ENCODE results near the gene THTPA. TPM values are rescaled to one million over a fixed set of nuclear protein-coding genes. Genes with fewer than 3 reads are reported as not detected.

The THTPA gene
- total RNA-seq, 1 experiment from 2014 or later = 4.1 TPM

DNA sequence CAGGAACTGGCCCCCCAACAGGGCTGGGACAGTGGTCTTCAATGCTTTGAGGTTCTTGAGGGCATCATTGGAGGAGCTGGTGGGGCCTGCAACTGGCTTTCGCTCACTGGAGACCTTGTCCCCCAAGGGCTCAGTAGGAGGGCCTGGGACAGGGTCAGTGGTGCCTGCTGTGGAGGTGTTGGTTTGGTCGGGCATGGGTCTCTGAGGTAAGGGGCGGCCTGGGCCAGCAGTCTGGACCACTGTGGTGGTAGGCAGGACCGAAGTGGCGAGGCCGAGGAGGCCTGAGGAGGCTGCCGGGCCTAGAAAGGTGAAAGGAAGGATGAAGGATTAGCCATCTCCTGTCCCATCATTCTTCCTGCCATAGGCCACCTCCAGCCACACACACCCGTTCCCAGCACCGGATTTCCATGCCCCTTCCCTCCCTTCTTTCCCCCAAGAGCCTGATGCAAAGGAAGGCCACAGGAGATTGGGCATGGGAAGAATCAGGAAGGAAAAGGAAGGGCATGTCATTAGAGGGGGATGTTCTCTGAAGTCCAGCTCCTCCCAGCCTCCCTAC, 33.4 kb upstream of the THTPA start:
- H3K27me3 ChIP-seq (ENCODE audit: insufficient read depth, low read depth) = no peaks in the 10 kb centered on the region
- CTCF ChIA-PET = no interaction called here
- intact Hi-C loops (cut with micrococcal nuclease; ENCODE audit: unreplicated experiment) = no loop called here
- no peaks in the 10 kb centered on the region for H3K79me2 ChIP-seq (ENCODE audit: low read depth)
- POLR2A ChIA-PET (ENCODE audit: unreplicated experiment) = no interaction called here
- H3K36me3 ChIP-seq (ENCODE audit: low read depth) = no peaks in the 10 kb centered on the region
- no peak overlapping the region for H3K27ac ChIP-seq
- no peaks in the 10 kb centered on the region for H3K9me2 ChIP-seq (ENCODE audit: insufficient read depth)
- H3K4me2 ChIP-seq = no peak overlapping the region
- H4K20me1 ChIP-seq (ENCODE audit: insufficient read depth) = no peaks in the 10 kb centered on the region
- TF ChIP-seq EZH2 (IDR thresholded peaks at IDR 0.05; ENCODE audit: low read depth) = no peak
- TF ChIP-seq, protein P1, sequence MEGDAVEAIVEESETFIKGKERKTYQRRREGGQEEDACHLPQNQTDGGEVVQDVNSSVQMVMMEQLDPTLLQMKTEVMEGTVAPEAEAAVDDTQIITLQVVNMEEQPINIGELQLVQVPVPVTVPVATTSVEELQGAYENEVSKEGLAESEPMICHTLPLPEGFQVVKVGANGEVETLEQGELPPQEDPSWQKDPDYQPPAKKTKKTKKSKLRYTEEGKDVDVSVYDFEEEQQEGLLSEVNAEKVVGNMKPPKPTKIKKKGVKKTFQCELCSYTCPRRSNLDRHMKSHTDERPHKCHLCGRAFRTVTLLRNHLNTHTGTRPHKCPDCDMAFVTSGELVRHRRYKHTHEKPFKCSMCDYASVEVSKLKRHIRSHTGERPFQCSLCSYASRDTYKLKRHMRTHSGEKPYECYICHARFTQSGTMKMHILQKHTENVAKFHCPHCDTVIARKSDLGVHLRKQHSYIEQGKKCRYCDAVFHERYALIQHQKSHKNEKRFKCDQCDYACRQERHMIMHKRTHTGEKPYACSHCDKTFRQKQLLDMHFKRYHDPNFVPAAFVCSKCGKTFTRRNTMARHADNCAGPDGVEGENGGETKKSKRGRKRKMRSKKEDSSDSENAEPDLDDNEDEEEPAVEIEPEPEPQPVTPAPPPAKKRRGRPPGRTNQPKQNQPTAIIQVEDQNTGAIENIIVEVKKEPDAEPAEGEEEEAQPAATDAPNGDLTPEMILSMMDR (conservative IDR thresholded peaks at IDR 0.05) = no peak
- H2AFZ ChIP-seq = no peak overlapping the region
- no peaks in the 10 kb centered on the region for H3F3A ChIP-seq (ENCODE audit: insufficient read depth, low read depth)
- H3K4me3 ChIP-seq = no peak overlapping the region
- no peak for DNase-seq
- H3K9me3 ChIP-seq (ENCODE audit: insufficient read depth, low read depth) = no peaks in the 10 kb centered on the region
- no TSS peak for BruUV-seq (replicated peaks)
- H3K4me1 ChIP-seq (replicated peaks; ENCODE audit: insufficient read depth) = no peaks in the 10 kb centered on the region

DNA sequence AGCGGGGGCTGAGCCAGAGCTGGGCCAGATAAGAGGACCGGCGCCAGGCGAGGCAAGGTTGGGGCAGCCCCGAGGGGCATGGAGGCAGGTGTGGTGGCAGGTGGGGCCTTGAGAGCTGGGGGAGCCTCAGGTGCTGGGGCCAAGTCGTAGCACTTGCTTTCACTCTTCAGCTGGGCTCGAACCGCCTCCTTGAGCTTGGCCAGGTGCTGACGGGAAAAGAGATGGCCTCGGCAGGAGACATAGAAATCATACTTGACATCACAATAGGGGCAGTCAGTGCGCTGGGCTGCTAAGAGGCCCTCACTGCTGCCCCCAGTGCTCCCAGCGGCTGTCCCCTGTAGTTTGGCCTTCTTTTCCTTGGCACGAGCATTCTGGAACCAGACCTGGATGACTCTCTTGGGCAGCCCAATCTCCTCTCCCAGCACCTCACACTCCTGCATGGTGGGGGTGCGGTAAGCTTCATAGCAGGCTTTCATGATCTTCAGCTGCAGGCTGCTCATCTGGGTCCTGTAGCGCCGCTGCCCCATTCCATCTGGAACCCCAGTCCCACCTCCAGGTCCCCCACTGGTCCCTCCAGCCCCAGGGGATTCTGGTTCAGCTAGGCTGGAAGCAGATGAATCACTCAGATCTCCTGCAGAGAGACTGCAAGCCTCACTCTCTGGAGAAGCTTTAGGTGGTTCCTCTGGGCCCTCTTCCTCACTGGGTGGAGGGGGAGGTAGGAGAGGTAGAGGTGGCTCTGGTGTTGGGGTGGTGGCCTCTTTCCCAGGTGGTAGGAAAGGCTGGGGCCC, 32.6 kb upstream of the THTPA start:
- no peak for TF ChIP-seq EZH2 (IDR thresholded peaks at IDR 0.05; ENCODE audit: low read depth)
- TF ChIP-seq, protein P1 (conservative IDR thresholded peaks at IDR 0.05) = no peak
- BruUV-seq (replicated peaks) = no TSS peak
- H3K36me3 ChIP-seq (ENCODE audit: low read depth) = no peaks in the 10 kb centered on the region
- no peaks in the 10 kb centered on the region for H3K4me1 ChIP-seq (replicated peaks; ENCODE audit: insufficient read depth)
- POLR2A ChIA-PET (ENCODE audit: unreplicated experiment) = no interaction called here
- H2AFZ ChIP-seq = no peak overlapping the region
- no peaks in the 10 kb centered on the region for H3K79me2 ChIP-seq (ENCODE audit: low read depth)
- H3F3A ChIP-seq (ENCODE audit: insufficient read depth, low read depth) = no peaks in the 10 kb centered on the region
- H4K20me1 ChIP-seq (ENCODE audit: insufficient read depth) = no peaks in the 10 kb centered on the region
- H3K9me2 ChIP-seq (ENCODE audit: insufficient read depth) = no peaks in the 10 kb centered on the region
- no peak overlapping the region for H3K27ac ChIP-seq
- H3K9me3 ChIP-seq (ENCODE audit: insufficient read depth, low read depth) = no peaks in the 10 kb centered on the region
- CTCF ChIA-PET = no interaction called here
- H3K4me2 ChIP-seq = no peak overlapping the region
- intact Hi-C loops (cut with micrococcal nuclease; ENCODE audit: unreplicated experiment) = no loop called here
- H3K27me3 ChIP-seq (ENCODE audit: insufficient read depth, low read depth) = no peaks in the 10 kb centered on the region
- no peak overlapping the region for H3K4me3 ChIP-seq
- no peak for DNase-seq

DNA sequence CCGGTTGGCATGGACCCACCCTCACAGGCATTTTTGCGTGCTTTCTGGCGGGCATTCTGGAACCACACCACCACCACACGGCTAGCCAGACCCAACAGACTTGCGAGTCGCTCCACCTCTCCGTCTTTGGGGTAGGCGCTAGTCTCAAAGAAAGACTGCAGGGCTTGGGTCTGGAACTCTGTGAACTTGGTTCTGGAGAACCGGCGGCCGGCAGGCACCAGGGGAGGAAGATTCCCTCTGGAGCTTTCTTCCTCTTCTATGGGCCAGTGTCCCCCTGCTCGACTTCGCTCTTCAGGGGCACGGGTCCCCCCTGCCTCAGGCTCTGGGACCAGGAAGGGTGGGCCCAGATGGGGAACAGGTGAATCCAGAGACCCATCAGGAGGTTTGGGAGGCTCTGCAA, 31.1 kb upstream of the THTPA start:
- POLR2A ChIA-PET (ENCODE audit: unreplicated experiment) = interaction anchor here (0.6 kb wide), 1 partner anchor 25 kb away, joined by 7 read pairs; no protein-coding TSS in a partner anchor

More for the DNA sequence above, 31.1 kb upstream of the THTPA start:
- CTCF ChIA-PET = no interaction called here
- BruUV-seq (replicated peaks) = no TSS peak
- H3K4me1 ChIP-seq (replicated peaks; ENCODE audit: insufficient read depth) = no peaks in the 10 kb centered on the region
- intact Hi-C loops (cut with micrococcal nuclease; ENCODE audit: unreplicated experiment) = no loop called here
- H2AFZ ChIP-seq = no peak overlapping the region
- no peaks in the 10 kb centered on the region for H3K9me2 ChIP-seq (ENCODE audit: insufficient read depth)
- H3K4me3 ChIP-seq = no peak overlapping the region
- H3F3A ChIP-seq (ENCODE audit: insufficient read depth, low read depth) = no peaks in the 10 kb centered on the region
- TF ChIP-seq, protein P1 (conservative IDR thresholded peaks at IDR 0.05) = no peak
- no peak for TF ChIP-seq EZH2 (IDR thresholded peaks at IDR 0.05; ENCODE audit: low read depth)
- DNase-seq = no peak
- no peaks in the 10 kb centered on the region for H3K79me2 ChIP-seq (ENCODE audit: low read depth)
- H3K36me3 ChIP-seq (ENCODE audit: low read depth) = no peaks in the 10 kb centered on the region
- H3K4me2 ChIP-seq = no peak overlapping the region
- no peaks in the 10 kb centered on the region for H3K9me3 ChIP-seq (ENCODE audit: insufficient read depth, low read depth)
- no peaks in the 10 kb centered on the region for H4K20me1 ChIP-seq (ENCODE audit: insufficient read depth)
- no peak overlapping the region for H3K27ac ChIP-seq
- H3K27me3 ChIP-seq (ENCODE audit: insufficient read depth, low read depth) = no peaks in the 10 kb centered on the region
